Upper lobe of right lung (tissue), 1 donor: ENCODE data around the gene CACNB2. TPM values are rescaled to one million over a fixed set of nuclear protein-coding genes. Genes with fewer than 3 reads are reported as not detected.
A peak's percentile ranks its signal among the peaks of the same experiment; 100 is the strongest.

ENCODE experiments used
- ATAC-seq: fragments of 200-7000 bp; cut with Tn5 transposase; one replicate; pipeline ENCODE4 v1.9.1; 2020; ENCODE audit warnings: mild to moderate bottlenecking, moderate library complexity
- DNase-seq: peaks from one replicate; pipeline ENCODE4 v3.0.0-alpha.2; 2020
- H3K27ac ChIP-seq: fragments of 200-600 bp; one replicate; pipeline ENCODE4 v1.8.0; 2022
- H3K27me3 ChIP-seq: fragments of 200-600 bp; one replicate; pipeline ENCODE4 v1.8.0; 2022; ENCODE audit warnings: mild to moderate bottlenecking
- H3K36me3 ChIP-seq: fragments of 200-600 bp; one replicate; pipeline ENCODE4 v1.8.0; 2022
- H3K4me1 ChIP-seq: fragments of 200-600 bp; one replicate; pipeline ENCODE4 v1.8.0; 2022
- H3K4me3 ChIP-seq: fragments of 200-600 bp; one replicate; pipeline ENCODE4 v1.8.0; 2022; ENCODE audit warnings: mild to moderate bottlenecking
- H3K9me3 ChIP-seq: fragments of 200-600 bp; one replicate; pipeline ENCODE4 v1.8.0; 2022
- intact Hi-C: fragments of 100-400 bp; cut with DNase I; formaldehyde crosslinking; loops from one replicate; pipeline ENCODE4 v1.11.0; 2022
- total RNA-seq: library from RNA; stranded (reverse); fragmentation: NEBNext Ultra II Directional; extraction: Animal tissue kit (Norgen Biotek cat#: 25700); gene quantifications from one replicate; pipeline ENCODE4 v1.2.1, GENCODE V29; 2021
- TF ChIP-seq, protein P1 (sequence below): fragments of 200-600 bp; IDR thresholded peaks from one replicate; pipeline ENCODE4 v1.8.0; 2022; ENCODE audit warnings: antibody characterized with exemption
- donor health status: DM: no; HTN: yes; CAD: no; lungs with severe emphysema.

Gene CACNB2
- total RNA-seq, 1 donor from 2014 or later: 4.2 TPM

DNA sequence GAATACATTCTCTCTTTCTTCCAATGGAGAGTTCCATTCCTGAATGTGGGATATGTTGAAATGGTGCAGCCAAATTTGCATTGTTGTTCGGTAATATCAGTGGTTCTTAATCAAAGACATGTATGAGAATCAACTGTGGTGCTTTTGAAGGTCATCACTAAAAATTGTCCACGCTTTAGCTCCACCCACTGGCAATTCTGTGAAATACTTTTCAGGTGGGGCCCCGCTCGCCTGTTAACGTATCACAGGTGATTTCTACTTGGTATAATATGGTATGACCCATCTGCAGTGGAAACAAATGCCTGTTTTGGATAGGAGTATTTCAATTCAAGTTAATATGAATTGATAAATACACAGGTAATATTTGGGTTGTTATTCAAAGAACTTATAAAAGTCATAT, 332.8 kb downstream of the CACNB2 start:
- no peak overlapping the region for H3K27ac ChIP-seq
- H3K36me3 ChIP-seq: no peaks in the 10 kb centered on the region
- no peaks in the 10 kb centered on the region for H3K9me3 ChIP-seq
- DNase-seq: no peak
- peak; percentile 30 for ATAC-seq
- intact Hi-C loops: no loop called here
- TF ChIP-seq, protein P1, sequence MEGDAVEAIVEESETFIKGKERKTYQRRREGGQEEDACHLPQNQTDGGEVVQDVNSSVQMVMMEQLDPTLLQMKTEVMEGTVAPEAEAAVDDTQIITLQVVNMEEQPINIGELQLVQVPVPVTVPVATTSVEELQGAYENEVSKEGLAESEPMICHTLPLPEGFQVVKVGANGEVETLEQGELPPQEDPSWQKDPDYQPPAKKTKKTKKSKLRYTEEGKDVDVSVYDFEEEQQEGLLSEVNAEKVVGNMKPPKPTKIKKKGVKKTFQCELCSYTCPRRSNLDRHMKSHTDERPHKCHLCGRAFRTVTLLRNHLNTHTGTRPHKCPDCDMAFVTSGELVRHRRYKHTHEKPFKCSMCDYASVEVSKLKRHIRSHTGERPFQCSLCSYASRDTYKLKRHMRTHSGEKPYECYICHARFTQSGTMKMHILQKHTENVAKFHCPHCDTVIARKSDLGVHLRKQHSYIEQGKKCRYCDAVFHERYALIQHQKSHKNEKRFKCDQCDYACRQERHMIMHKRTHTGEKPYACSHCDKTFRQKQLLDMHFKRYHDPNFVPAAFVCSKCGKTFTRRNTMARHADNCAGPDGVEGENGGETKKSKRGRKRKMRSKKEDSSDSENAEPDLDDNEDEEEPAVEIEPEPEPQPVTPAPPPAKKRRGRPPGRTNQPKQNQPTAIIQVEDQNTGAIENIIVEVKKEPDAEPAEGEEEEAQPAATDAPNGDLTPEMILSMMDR: peak; percentile 13
- no peak overlapping the region for H3K4me3 ChIP-seq
- no peaks in the 10 kb centered on the region for H3K27me3 ChIP-seq
- H3K4me1 ChIP-seq: no peaks in the 10 kb centered on the region

DNA sequence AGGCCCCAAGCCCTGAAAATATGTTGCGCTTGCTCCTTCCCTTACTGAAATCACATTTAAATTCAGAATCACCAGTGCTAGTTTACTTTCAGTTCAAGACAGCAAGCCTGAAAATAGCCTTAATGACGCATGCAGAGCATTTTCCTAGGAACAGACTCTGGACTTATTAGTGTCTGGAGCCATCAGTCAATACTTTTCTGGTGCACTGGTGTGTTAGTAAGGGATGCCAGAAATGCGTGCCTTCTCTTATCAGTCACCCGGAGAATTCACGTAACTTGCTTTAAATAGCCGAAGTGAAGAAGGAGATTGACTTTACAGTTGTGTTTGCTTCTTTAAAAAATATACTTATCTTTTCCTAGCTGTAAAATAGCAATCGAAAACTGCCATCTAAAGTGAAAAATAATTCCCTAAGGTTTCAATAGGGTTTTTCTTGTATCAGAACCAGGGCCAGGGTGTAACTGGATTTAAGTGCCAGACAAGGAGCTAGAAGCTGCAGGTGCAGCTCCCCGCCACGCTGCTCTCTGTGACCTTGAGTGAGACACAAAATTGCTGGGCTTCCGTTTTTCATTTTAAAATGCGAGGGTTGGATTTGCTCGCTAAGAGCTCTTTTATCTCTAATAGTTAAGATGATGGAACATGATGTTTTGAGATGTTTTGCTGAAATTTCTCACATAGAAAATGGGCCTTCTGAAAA, 333.3 kb downstream of the CACNB2 start:
- intact Hi-C loops: no loop called here
- H3K36me3 ChIP-seq: no peaks in the 10 kb centered on the region
- H3K4me1 ChIP-seq: no peaks in the 10 kb centered on the region
- no peak overlapping the region for H3K27ac ChIP-seq
- no peaks in the 10 kb centered on the region for H3K27me3 ChIP-seq
- no peaks in the 10 kb centered on the region for H3K9me3 ChIP-seq
- DNase-seq: no peak
- no peak for ATAC-seq
- H3K4me3 ChIP-seq: no peak overlapping the region
- TF ChIP-seq, protein P1: no peak

DNA sequence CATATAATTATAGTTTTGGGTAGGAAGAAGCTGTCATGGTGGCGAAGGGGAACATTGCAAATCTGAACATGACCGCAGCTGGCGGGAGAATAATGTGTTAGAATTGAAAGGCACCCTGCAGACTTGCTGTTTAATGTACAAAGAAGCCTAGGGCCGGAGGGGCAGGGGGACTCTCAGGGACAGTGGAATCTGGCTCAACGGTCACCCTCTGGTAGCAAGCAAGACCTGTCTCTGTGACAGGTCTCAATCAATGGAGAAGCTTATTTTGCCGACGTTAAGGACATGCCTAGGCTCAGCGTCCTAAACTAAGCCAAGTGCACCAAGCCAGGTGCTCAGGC, 333.9 kb downstream of the CACNB2 start:
- no peaks in the 10 kb centered on the region for H3K4me1 ChIP-seq
- H3K36me3 ChIP-seq: no peaks in the 10 kb centered on the region
- intact Hi-C loops: no loop called here
- DNase-seq (no peak), ATAC-seq (no peak)
- H3K9me3 ChIP-seq: no peaks in the 10 kb centered on the region
- H3K27me3 ChIP-seq: no peaks in the 10 kb centered on the region
- TF ChIP-seq, protein P1: no peak
- H3K27ac ChIP-seq: no peak overlapping the region
- H3K4me3 ChIP-seq: no peak overlapping the region

DNA sequence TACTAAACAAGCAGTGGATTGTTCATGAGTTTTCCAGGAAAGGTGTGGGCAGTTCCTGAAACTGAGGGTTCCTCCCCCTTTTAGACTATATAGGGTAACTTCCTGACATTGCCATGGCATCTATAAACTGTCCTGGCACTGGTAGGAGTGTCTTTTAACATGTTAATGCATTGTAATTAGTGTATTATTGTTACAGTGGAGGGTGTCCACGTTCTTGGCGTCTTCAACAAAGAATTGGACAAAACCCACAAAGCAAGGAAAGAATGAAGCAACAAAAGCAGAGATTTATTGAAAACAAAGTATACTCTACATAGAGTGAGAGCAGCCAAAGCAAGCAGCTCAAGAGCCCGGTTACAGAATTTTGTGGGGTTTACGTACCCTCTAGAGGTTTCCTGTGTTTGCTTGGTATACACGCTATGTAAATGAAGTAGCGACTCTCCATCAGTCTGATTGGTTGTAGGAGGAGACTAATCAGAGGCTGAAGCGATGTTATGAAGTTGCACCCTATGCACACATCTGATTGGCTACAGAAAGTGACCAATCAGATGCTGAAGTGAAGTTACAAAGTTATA, 335.9 kb downstream of the CACNB2 start:
- intact Hi-C loops: no loop called here
- Histone ChIP-seq H3K36me3 (no peaks in the 10 kb centered on the region), H3K4me1 (no peaks in the 10 kb centered on the region), H3K27me3 (no peaks in the 10 kb centered on the region), H3K9me3 (no peaks in the 10 kb centered on the region), H3K4me3 (no peak overlapping the region), H3K27ac (no peak overlapping the region)
- ATAC-seq: peak; percentile 49
- TF ChIP-seq, protein P1: no peak
- no peak for DNase-seq

DNA sequence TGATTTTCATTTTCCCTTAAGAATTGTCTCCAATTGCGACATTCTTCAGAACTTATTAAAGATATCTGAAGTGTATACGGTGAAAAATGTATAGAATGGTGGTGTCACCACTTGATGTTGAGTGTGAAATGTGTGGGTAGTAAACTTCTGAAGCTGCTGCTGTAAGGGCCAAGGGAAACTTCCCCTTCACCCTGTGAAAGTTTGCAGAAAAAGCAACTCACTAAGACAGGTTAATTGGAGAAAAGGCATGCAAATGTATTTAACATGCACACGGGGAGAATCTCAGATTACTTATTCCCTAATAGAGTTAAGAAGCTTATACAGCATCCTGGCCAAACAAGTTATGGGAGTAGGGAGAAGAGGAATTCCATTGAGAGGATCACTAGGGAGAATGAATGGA, 338.1 kb downstream of the CACNB2 start:
- Histone ChIP-seq H3K4me1 (no peaks in the 10 kb centered on the region), H3K9me3 (no peaks in the 10 kb centered on the region), H3K36me3 (no peaks in the 10 kb centered on the region), H3K4me3 (no peak overlapping the region), H3K27ac (no peak overlapping the region), H3K27me3 (no peaks in the 10 kb centered on the region)
- TF ChIP-seq, protein P1: no peak
- DNase-seq (no peak), ATAC-seq (no peak)
- intact Hi-C loops: no loop called here
